DOHH2 (cell line): ENCODE measurements around the gene CHRNB1.

Experiments
- EZH2phosphoT487 ChIP-seq: fragments of 200-600 bp; sonication (generic); IDR thresholded peaks from 2 replicates; pipeline ENCODE4 v1.6.1; 2017; ENCODE audit warnings: borderline replicate concordance, mild to moderate bottlenecking, antibody characterized with exemption, low read length, moderate library complexity, mixed read lengths
- TF ChIP-seq, protein P1 (sequence below): fragments of 200-600 bp; sonication (generic); IDR thresholded peaks from one replicate; pipeline ENCODE4 v1.5.1; 2014; ENCODE audit warnings: antibody characterized with exemption, mild to moderate bottlenecking, low read depth, low read length; ENCODE audit not compliant: poor library complexity, severe bottlenecking

DNA sequence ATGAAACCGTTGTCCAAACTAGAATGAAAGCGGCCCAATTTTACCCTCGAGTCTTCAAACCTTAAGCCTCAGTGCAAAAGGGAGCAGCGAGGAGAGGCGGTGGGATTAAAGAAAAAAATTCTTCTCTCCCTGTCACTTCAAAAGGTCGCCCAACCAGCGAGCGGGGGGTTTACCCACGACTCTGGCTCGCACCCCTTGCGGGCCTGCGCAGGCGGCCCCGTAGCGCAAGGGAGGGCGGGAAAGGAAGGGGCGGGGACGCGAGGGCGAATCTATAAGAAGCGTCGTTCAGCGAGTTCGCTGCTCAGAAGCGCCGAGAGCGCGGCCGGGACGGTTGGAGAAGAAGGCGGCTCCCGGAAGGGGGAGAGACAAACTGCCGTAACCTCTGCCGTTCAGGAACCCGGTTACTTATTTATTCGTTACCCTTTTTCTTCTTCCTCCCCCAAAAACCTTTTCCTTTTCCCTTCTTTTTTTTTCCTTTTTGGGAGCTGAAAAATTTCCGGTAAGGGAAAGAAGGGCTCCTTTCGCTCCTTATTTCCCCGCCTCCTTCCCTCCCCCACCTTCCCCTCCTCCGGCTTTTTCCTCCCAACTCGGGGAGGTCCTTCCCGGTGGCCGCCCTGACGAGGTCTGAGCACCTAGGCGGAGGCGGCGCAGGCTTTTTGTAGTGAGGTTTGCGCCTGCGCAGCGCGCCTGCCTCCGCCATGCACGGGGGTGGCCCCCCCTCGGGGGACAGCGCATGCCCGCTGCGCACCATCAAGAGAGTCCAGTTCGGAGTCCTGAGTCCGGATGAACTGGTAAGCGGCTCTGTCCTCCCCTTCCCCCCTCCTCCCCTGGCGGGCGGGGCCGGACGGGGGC is 39.4 kb downstream of the CHRNB1 start, which contains the start of gene POLR2A:
- TF ChIP-seq, protein P1, sequence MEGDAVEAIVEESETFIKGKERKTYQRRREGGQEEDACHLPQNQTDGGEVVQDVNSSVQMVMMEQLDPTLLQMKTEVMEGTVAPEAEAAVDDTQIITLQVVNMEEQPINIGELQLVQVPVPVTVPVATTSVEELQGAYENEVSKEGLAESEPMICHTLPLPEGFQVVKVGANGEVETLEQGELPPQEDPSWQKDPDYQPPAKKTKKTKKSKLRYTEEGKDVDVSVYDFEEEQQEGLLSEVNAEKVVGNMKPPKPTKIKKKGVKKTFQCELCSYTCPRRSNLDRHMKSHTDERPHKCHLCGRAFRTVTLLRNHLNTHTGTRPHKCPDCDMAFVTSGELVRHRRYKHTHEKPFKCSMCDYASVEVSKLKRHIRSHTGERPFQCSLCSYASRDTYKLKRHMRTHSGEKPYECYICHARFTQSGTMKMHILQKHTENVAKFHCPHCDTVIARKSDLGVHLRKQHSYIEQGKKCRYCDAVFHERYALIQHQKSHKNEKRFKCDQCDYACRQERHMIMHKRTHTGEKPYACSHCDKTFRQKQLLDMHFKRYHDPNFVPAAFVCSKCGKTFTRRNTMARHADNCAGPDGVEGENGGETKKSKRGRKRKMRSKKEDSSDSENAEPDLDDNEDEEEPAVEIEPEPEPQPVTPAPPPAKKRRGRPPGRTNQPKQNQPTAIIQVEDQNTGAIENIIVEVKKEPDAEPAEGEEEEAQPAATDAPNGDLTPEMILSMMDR = no peak
- TF ChIP-seq EZH2phosphoT487 = no peak
